HG03439 (cell line): Measurements from ENCODE around the gene XPC.

ENCODE experiments used
- ATAC-seq: cut with Tn5 transposase; IDR thresholded peaks from one replicate; pipeline ENCODE4 v1.9.1; 2021; ENCODE audit warnings: mild to moderate bottlenecking, moderate library complexity; ENCODE audit not compliant: unreplicated experiment

The XPC gene

GRCh38 chr3:14174483-14174882 is 3.9 kb downstream of the XPC start:
- no peak for ATAC-seq

DNA sequence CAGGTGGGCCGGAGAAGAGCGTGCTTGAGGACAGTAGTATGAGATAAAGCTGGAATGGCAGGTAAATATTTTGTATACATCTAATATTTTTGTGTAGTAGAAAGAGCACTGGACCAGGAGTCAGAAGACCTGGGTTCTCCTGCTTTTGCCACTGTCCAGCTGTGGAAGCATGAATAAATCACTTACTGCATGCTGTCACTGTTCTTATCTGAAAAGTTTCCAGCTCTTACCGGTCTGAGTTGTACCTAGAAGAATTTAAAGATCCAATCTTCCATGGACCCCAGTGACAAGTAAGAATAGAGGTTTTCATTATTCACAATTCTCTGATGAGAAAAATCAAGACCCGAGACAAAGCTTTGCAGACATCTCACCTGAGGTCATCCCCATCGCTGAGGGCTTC is 5.9 kb downstream of the XPC start:
- ATAC-seq: no peak

- no peak for ATAC-seq
These were observed 7.8 kb downstream of the XPC start for GRCh38 chr3:14170531-14171159.

DNA sequence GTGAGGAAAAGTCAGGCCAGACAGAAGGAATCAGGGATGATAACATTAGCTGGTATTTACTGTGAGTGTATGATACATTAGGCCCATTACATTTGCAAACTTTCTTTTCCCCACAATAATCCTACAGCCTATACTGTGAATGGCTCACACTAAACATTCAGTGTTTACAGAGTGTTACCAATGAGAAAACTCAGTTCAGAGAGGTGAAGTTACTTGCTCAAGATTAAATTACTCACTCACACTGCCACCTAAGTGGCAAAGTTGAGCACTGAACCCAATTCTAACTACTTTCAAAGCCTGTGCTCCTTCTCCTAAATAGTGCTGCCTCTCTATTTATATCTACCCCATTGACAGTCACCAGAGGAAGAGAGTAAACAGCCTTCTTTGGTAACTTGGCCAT is 8.5 kb downstream of the XPC start:
- ATAC-seq: no peak

GRCh38 chr3:14169435-14169834 is 9.0 kb downstream of the XPC start:
- ATAC-seq: no peak

DNA sequence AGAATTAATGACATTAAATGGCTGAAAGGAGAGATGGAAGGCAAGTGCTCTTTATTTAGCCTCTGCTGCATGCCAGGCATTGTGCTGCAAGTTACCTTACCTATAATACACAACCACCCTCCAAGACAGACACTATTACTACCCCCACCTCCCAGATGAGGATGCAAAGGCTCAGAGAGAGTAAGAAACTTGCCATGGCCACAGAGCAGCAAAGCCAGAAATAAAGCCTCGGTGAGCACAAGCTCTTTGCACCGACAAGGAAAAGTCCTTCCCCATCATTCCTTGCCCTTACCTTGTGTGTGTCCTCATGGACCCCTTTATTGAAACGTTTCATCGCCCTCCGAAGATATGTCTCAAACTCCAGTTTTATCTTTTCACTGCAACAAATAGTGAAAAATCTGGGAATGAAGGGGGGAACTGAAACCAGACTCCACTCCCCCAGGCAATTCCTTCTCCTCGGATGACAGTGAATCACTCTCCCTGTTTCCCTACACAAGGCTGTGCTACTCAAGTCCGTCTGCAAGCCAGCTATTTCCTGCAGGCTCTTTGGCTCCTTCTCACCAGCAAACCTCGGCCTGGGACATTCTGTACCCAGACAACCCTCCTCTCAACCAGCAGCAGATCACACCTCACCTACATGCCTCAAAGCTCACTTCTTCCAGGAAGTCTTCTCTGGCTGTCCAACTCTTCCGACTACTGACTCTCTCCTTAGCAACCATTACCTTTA is 11.4 kb downstream of the XPC start:
- no peak for ATAC-seq

DNA sequence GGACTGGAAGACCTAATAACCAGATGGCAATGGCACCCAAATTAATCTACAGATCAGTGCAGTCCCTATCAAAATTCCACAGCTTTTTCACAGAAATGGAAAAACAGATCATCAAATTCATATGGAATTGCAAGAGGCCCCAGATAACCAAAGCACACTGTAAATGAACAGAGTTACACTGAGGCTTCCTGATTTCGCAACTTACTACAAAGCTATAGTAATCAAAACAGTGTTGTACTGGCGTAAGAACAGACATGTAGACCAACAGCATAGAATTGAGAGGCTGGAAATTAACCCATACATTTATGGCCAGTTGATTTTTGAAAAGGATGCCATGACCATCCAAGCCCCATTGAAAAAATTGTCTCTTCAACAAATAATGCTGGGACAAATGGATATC is 16.2 kb downstream of the XPC start:
- ATAC-seq: no peak

- ATAC-seq: no peak
These were observed 17.1 kb downstream of the XPC start for GRCh38 chr3:14161282-14161681.

DNA sequence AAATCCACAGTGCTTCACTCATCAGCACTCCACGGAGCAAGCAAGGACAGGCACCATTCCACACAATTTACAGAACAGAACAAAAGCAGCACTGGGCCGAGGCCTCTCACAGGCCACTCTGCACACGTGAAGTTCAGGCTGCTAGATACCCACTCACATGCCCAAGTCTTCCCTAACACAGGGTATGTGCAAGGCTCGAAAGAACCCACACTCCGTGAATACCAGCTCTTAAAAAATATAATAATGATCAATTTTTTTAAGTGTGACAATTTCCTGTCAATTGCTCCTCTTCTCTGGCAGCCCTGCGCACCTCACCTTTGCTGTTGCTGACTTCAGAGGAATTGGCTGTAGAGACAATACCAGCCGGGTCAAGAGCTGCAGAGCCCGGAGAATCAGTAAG is 19.0 kb downstream of the XPC start:
- no peak for ATAC-seq

DNA sequence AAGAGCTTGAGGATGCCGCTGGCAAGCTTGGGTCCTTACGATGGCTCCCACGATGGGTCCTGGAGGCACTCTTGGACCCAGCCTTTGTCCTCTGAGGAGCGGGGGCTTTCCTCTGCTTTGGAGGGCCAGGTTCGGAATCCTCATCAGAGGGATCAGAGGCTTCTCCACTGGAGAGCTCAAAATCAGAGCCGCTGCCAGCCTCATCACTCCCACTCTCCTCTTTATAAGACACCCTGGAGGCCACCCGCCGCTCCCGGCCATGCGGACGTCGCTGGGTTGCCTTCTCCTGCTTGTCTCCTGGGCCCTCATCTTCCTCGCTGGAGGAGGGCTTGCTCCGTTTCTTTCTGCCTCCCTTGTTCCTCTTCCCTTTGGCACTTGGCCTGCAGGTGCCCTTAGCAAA is 20.0 kb downstream of the XPC start:
- ATAC-seq: no peak

DNA sequence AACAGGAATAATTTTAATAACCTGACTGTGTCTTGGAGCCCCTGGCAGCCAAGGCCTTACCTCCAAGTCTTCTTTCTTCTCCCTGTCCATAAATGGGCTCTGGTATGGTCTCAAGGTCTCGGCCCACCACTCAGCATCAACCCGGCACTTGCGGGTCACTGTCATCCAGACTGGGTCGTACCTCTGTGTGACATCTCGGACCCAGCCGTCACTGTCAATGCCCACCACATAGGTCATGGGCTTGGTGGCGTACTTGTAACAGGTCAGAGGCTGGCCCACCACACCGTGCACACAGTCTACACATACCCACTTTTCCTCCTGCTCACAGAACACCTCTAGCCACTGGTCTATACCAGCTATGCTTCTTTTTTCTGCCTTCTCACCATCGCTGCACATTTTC is 20.4 kb downstream of the XPC start:
- ATAC-seq: no peak

- ATAC-seq: no peak
These were observed 21.4 kb downstream of the XPC start for GRCh38 chr3:14156843-14157561.

- ATAC-seq: no peak
These were observed 22.2 kb downstream of the XPC start for GRCh38 chr3:14156201-14156600.

- ATAC-seq: no peak
These were observed 23.4 kb downstream of the XPC start for GRCh38 chr3:14154895-14155440.

GRCh38 chr3:14154276-14154675 is 24.1 kb downstream of the XPC start:
- ATAC-seq: no peak

DNA sequence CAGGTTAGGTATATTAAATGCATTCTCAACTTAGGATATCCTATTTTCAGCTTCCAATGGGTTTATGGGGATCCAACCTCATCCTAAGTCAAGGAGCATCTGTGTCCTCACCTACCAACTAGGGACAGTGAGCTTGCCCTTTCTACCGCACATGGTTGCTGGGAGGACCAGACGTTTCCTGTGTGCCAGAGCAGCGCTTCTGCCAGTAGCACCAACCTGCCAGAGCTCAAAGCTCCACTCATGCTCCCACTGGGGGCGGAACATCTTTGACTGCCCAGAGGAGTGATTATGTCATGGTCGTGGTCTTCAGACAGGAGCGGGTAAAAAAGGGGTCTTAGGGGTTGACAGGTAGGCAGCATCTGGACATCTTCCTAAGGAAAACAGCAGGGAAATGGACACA is 24.7 kb downstream of the XPC start:
- no peak for ATAC-seq

- no peak for ATAC-seq
These were observed 25.4 kb downstream of the XPC start for GRCh38 chr3:14152963-14153355.

- no peak for ATAC-seq
These were observed 26.0 kb downstream of the XPC start for GRCh38 chr3:14152233-14152962.

DNA sequence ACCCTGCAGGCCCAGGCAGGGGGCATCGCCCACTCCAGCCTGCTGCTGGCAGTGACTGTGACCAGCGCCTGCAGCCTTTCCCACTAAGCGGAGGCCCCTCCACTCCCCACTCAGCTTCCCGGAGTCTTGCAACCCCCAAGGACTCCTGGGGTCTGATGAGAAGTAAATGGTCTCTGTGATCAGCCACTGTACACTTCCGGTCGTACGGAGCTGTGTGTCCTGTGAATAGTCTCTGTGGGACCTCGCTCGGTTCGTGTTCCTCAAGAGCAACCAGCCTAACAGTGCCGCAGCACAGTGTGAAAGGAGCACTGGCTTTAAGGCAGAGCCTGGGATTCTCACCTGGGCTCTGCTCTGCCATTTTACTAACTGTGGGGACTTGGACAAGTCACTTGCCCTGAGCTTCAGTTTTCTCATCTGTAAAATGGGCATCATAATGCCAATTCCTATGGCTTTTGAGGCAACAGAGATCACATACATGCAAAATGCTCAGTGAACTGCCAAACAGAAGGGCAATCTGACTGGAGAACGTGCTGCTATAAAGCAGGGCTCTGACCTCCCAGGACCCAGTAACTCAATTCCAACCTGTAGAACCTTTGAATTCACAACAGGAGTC is 26.8 kb downstream of the XPC start:
- no peak for ATAC-seq

GRCh38 chr3:14150491-14151230 is 27.7 kb downstream of the XPC start:
- no peak for ATAC-seq
